Stimulated activated CD8-positive, alpha-beta memory T cell treated with anti-CD3 and anti-CD28 coated beads, Interleukin-4, amount 100 ng/mL, for 48 hours (primary cell): Measurements from ENCODE around the gene LSM4.

Experiments used
- DNase-seq: peaks from one replicate; pipeline ENCODE4 v3.0.0-alpha.2; 2020

Gene LSM4

GRCh38 chr19:18273561-18274218 lies 49.2 kb downstream of the LSM4 start:
- no peak for DNase-seq

DNA sequence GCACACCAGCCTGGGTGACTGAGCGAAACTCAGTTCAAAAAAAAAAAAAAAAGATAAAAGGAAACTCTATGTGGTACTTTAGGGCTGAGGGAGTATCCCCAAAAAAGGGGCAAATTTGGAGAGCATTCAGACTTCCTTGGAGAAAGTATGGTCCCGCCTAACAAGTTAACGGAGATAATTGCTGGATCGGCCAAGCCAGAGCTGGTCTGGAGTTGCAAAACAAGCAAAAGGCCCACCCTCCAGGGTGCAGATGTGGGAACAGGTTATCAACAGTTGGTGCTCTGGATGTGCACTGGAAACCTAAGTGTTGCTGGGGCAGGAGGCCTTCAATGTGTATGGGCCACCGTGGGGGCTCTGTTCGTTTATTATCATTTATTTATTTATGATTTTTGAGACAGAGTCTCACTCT lies 51.4 kb downstream of the LSM4 start:
- DNase-seq: no peak

- no peak for DNase-seq
Observed at GRCh38 chr19:18270326-18270725, 52.5 kb downstream of the LSM4 start.

GRCh38 chr19:18269070-18269723 lies 53.7 kb downstream of the LSM4 start:
- DNase-seq: no peak

GRCh38 chr19:18266771-18267686 lies 55.8 kb downstream of the LSM4 start:
- DNase-seq: no peak

- no peak for DNase-seq
Observed at GRCh38 chr19:18265582-18265981, 57.3 kb downstream of the LSM4 start.

DNA sequence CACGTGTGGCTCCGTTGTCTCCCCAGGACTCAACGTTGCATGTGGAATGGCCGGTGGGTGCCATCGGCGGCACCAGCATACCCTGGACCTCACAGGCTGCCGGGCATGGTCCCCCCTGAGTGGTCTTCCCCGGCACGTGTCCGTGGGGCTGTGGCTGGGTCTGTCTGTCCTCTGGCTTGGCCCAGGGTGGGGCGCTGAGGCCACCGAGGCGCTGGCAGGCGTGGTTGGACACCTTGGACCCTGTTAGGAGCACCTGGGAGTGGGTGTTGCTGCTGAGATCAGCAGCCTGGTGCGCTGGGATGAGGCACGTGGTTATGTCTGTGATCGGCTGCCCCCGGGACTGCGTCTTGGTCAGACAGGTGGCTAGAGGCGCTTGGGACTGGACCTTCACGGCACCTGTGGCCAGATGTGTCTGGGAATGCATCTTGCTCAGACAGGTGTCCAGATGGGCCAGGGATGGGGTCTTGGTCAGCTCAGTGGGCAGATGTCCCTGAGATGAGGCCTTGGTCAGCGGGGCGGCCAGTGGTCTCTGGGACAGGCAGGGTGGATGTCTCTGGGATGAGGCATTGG lies 57.8 kb downstream of the LSM4 start:
- no peak for DNase-seq

GRCh38 chr19:18264137-18264854 lies 58.6 kb downstream of the LSM4 start:
- DNase-seq: no peak

DNA sequence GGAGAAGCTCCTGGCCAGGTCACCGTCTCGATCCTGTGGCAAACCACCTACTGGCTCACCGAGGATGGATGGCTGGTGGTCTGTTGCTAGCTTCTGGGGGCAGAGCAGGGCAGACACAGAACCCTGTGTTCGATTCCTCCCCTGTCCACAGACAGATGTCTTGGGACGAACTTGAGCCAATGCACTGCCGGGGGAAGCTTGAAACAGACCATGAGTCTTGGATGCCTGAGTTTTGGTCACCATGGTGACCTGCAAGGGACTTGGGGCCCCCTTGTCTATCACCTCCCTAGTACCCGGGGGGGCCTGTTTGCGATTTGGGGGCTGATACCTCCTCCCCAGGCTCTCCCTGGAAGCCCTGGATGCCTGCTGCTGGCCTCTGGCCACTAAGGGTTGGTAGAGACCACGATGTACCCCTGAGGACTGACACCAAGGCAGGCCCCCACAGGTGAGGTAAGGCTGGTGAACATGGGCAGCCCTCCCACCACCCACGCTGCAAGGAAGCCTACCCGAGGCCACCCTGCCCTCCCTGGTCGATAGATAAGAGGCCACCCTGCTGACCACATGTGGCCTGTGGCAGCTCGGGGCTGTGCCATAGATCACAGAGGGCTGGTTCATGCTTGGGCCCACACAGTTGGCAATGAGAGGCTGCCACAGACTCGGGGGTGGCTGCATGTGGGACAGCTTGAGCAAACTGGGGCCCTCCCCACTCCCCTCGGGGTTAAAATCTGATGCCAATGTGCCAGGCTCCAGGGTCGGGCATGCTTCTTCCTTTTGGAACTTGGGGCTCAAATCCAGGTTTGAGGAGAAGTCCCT lies 59.3 kb downstream of the LSM4 start:
- DNase-seq: no peak

GRCh38 chr19:18262917-18263316 lies 60.0 kb downstream of the LSM4 start:
- DNase-seq: no peak

- no peak for DNase-seq
Observed at GRCh38 chr19:18262144-18262543, 60.7 kb downstream of the LSM4 start.

DNA sequence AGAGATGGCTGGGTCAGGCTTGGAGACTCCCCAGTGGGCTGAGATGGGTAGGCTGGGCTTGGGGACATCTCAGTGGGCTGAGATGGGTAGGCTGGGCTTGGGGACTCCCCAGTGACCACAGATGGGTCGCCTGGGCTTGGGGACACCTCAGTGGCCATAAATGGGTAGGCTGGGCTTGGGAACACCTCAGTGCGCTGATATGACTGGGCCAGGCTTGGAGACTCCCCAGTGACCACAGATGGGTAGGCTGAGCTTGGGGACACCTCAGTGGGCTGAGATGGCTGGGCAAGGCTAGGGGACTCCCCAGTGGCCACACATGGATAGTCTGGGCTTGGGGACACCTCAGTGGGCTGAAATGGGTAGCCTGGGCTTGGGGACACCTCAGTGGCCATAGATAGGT lies 61.4 kb downstream of the LSM4 start:
- no peak for DNase-seq

- DNase-seq: no peak
Observed at GRCh38 chr19:18259893-18260292, 63.0 kb downstream of the LSM4 start.

- DNase-seq: no peak
Observed at GRCh38 chr19:18257503-18258470, 65.1 kb downstream of the LSM4 start.
